OCI-LY1 (cell line): ENCODE data around the gene LTBP3.

Experiments used
- H2AFZ ChIP-seq: fragments of 200-600 bp; sonication (generic), shearing (Covaris generic); 2 replicates; pipeline ENCODE4 v1.6.0; 2014; ENCODE audit warnings: antibody characterized with exemption, mild to moderate bottlenecking, low read length
- H3F3A ChIP-seq: fragments of 200-600 bp; sonication (generic), shearing (Covaris generic); 2 replicates; pipeline ENCODE4 v1.6.0; 2014; ENCODE audit warnings: mild to moderate bottlenecking, antibody characterized with exemption, low read length, moderate library complexity; ENCODE audit not compliant: insufficient read depth
- H3K27ac ChIP-seq: fragments of 200-600 bp; sonication (generic); 2 replicates; pipeline ENCODE4 v1.5.1; 2014; ENCODE audit warnings: low read length, mixed run types, mild to moderate bottlenecking, low read depth; ENCODE audit not compliant: poor library complexity, severe bottlenecking
- H3K27me3 ChIP-seq: fragments of 200-600 bp; sonication (generic); 2 replicates; pipeline ENCODE4 v1.6.0; 2014; ENCODE audit warnings: antibody characterized with exemption, mild to moderate bottlenecking, low read length, moderate library complexity; ENCODE audit not compliant: insufficient read depth
- H3K36me3 ChIP-seq: fragments of 200-600 bp; sonication (generic); 2 replicates; pipeline ENCODE4 v1.6.1; 2014; ENCODE audit warnings: mild to moderate bottlenecking, antibody characterized with exemption, low read length, moderate library complexity, mixed read lengths; ENCODE audit not compliant: insufficient read depth
- H3K4me1 ChIP-seq: fragments of 200-600 bp; sonication (generic); 2 replicates; pipeline ENCODE4 v1.5.1; 2014; ENCODE audit warnings: mild to moderate bottlenecking, low read length, moderate library complexity; ENCODE audit not compliant: insufficient read depth, severe bottlenecking
- H3K4me2 ChIP-seq: fragments of 200-600 bp; sonication (generic), shearing (Covaris generic); 2 replicates; pipeline ENCODE4 v1.6.1; 2014; ENCODE audit warnings: low read length
- H3K4me3 ChIP-seq: fragments of 200-600 bp; sonication (generic); 2 replicates; pipeline ENCODE4 v1.5.1; 2014; ENCODE audit warnings: low read length, low read depth, mild to moderate bottlenecking, mixed read lengths; ENCODE audit not compliant: poor library complexity, severe bottlenecking
- H3K79me2 ChIP-seq: fragments of 200-600 bp; shearing (Covaris generic); 2 replicates; pipeline ENCODE4 v1.6.1; 2016; ENCODE audit warnings: mixed run types, low read length, mixed read lengths; ENCODE audit not compliant: insufficient read depth
- H3K9ac ChIP-seq: fragments of 200-600 bp; sonication (generic), shearing (Covaris generic); 2 replicates; pipeline ENCODE4 v1.6.1; 2014; ENCODE audit warnings: mild to moderate bottlenecking, low read length, mixed read lengths
- H3K9me2 ChIP-seq: fragments of 200-600 bp; sonication (generic), shearing (Covaris generic); 2 replicates; pipeline ENCODE4 v1.6.1; 2014; ENCODE audit warnings: low read depth, mild to moderate bottlenecking, low read length, mixed read lengths
- H3K9me3 ChIP-seq: fragments of 200-600 bp; shearing (Covaris generic); 2 replicates; pipeline ENCODE4 v1.6.1; 2014; ENCODE audit warnings: low read length, mixed read lengths
- H4K20me1 ChIP-seq: fragments of 200-600 bp; sonication (generic), shearing (Covaris generic); 2 replicates; pipeline ENCODE4 v1.6.0; 2016; ENCODE audit warnings: mild to moderate bottlenecking, low read length; ENCODE audit not compliant: insufficient read depth
- CTCF ChIP-seq: fragments of 200-600 bp; sonication (generic), shearing (Covaris generic); IDR thresholded peaks from 2 replicates; pipeline ENCODE4 v1.5.1; 2017; ENCODE audit warnings: mild to moderate bottlenecking, antibody characterized with exemption, low read length, moderate library complexity, mixed read lengths
- EZH2 ChIP-seq: fragments of 200-600 bp; sonication (generic), shearing (Covaris generic); IDR thresholded peaks from 2 replicates; pipeline ENCODE4 v1.8.0; 2017; ENCODE audit warnings: borderline replicate concordance, mixed run types, mild to moderate bottlenecking, antibody characterized with exemption, low read length, moderate library complexity, mixed read lengths

Gene LTBP3

GRCh38 chr11:65530157-65530496, 28.0 kb downstream of the LTBP3 start:
- TF ChIP-seq CTCF (peak; percentile 56), EZH2 (no peak)
- Histone ChIP-seq H3K4me3 (no peak overlapping the region), H3K9ac (no peak overlapping the region), H3K27me3 (no peaks in the 10 kb centered on the region), H3K36me3 (peaks cover 45% of the 10 kb centered on the region), H3K27ac (no peak overlapping the region), H3K9me3 (no peaks in the 10 kb centered on the region), H3K4me2 (no peak overlapping the region), H2AFZ (no peak overlapping the region), H3K4me1 (peaks cover 10% of the 10 kb centered on the region), H3F3A (no peaks in the 10 kb centered on the region), H3K79me2 (no peaks in the 10 kb centered on the region), H4K20me1 (no peaks in the 10 kb centered on the region), H3K9me2 (no peaks in the 10 kb centered on the region)

GRCh38 chr11:65529475-65530156, 28.5 kb downstream of the LTBP3 start:
- H3K27me3 ChIP-seq, result no peaks in the 10 kb centered on the region
- H2AFZ ChIP-seq, result no peak overlapping the region
- H4K20me1 ChIP-seq, result no peaks in the 10 kb centered on the region
- no peak overlapping the region for H3K4me3 ChIP-seq
- H3K9me3 ChIP-seq, result no peaks in the 10 kb centered on the region
- H3K36me3 ChIP-seq, result peaks cover 44% of the 10 kb centered on the region
- no peak overlapping the region for H3K27ac ChIP-seq
- no peaks in the 10 kb centered on the region for H3F3A ChIP-seq
- no peaks in the 10 kb centered on the region for H3K9me2 ChIP-seq
- no peak overlapping the region for H3K4me2 ChIP-seq
- peaks cover 10% of the 10 kb centered on the region for H3K4me1 ChIP-seq
- no peak for TF ChIP-seq EZH2
- TF ChIP-seq CTCF, result no peak
- H3K79me2 ChIP-seq, result no peaks in the 10 kb centered on the region
- no peak overlapping the region for H3K9ac ChIP-seq

- Histone ChIP-seq H3K4me3 (no peak overlapping the region), H3K27me3 (0 out of 2 replicates have a peak, but pooled peaks cover 5% of the 10 kb centered on the region), H3K9me3 (no peaks in the 10 kb centered on the region), H3K4me2 (no peak overlapping the region), H3F3A (no peaks in the 10 kb centered on the region), H2AFZ (no peak overlapping the region), H4K20me1 (no peaks in the 10 kb centered on the region), H3K79me2 (no peaks in the 10 kb centered on the region), H3K36me3 (peaks cover 44% of the 10 kb centered on the region), H3K9me2 (no peaks in the 10 kb centered on the region), H3K9ac (no peak overlapping the region), H3K27ac (no peak overlapping the region), H3K4me1 (peaks cover 15% of the 10 kb centered on the region)
- TF ChIP-seq EZH2 (no peak), CTCF (no peak)
These were observed 29.3 kb downstream of the LTBP3 start for GRCh38 chr11:65528819-65529350.
